HL-60 (cell line): ENCODE data around the gene SPATS2L.

Experiments used
- POLR2AphosphoS5 ChIP-seq: IDR thresholded peaks from 2 replicates; pipeline ENCODE4 v1.6.1; 2012; ENCODE audit warnings: low read depth
- TF ChIP-seq, protein P1 (sequence below): IDR thresholded peaks from one replicate; pipeline ENCODE4 v1.5.1; 2011; ENCODE audit warnings: low read length, control low read depth, inconsistent platforms; ENCODE audit not compliant: insufficient read depth
- TF ChIP-seq, protein P2 (sequence below): IDR thresholded peaks from 2 replicates; pipeline ENCODE4 v1.6.1; 2012; ENCODE audit warnings: low read depth; ENCODE audit not compliant: insufficient replicate concordance

DNA sequence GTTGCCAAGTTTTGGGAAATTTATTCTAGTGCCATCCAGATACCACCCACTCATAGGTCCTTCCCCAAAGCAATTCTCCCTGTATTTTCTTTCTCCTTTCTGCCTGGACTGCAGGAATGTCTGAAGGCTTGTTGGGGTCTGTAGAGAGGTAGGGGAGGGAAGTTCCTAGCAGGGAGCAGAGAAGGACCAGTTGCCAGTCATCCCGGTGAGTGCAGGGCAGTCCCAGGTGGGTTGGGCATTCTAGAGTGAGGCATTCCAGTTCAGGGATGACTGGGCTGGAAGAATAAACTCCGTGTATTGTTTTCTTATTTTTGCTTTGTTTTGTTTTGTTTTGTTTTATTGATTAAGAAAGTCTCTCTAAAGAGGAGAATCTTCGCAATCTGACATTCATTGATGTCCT, 58.1 kb downstream of the SPATS2L start:
- TF ChIP-seq, protein P1, sequence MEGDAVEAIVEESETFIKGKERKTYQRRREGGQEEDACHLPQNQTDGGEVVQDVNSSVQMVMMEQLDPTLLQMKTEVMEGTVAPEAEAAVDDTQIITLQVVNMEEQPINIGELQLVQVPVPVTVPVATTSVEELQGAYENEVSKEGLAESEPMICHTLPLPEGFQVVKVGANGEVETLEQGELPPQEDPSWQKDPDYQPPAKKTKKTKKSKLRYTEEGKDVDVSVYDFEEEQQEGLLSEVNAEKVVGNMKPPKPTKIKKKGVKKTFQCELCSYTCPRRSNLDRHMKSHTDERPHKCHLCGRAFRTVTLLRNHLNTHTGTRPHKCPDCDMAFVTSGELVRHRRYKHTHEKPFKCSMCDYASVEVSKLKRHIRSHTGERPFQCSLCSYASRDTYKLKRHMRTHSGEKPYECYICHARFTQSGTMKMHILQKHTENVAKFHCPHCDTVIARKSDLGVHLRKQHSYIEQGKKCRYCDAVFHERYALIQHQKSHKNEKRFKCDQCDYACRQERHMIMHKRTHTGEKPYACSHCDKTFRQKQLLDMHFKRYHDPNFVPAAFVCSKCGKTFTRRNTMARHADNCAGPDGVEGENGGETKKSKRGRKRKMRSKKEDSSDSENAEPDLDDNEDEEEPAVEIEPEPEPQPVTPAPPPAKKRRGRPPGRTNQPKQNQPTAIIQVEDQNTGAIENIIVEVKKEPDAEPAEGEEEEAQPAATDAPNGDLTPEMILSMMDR = no peak
- TF ChIP-seq POLR2AphosphoS5 = no peak
- TF ChIP-seq, protein P2, sequence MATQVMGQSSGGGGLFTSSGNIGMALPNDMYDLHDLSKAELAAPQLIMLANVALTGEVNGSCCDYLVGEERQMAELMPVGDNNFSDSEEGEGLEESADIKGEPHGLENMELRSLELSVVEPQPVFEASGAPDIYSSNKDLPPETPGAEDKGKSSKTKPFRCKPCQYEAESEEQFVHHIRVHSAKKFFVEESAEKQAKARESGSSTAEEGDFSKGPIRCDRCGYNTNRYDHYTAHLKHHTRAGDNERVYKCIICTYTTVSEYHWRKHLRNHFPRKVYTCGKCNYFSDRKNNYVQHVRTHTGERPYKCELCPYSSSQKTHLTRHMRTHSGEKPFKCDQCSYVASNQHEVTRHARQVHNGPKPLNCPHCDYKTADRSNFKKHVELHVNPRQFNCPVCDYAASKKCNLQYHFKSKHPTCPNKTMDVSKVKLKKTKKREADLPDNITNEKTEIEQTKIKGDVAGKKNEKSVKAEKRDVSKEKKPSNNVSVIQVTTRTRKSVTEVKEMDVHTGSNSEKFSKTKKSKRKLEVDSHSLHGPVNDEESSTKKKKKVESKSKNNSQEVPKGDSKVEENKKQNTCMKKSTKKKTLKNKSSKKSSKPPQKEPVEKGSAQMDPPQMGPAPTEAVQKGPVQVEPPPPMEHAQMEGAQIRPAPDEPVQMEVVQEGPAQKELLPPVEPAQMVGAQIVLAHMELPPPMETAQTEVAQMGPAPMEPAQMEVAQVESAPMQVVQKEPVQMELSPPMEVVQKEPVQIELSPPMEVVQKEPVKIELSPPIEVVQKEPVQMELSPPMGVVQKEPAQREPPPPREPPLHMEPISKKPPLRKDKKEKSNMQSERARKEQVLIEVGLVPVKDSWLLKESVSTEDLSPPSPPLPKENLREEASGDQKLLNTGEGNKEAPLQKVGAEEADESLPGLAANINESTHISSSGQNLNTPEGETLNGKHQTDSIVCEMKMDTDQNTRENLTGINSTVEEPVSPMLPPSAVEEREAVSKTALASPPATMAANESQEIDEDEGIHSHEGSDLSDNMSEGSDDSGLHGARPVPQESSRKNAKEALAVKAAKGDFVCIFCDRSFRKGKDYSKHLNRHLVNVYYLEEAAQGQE = no peak
